IPS-15b (cell line): ENCODE data around the gene KIRREL2.
"Not testable (repeated sequence)": the region's sequence is repeated elsewhere in the genome, so short reads cannot be mapped to it uniquely, and the experiment has no call there.

Experiments
- H3K27me3 ChIP-seq: one replicate; pipeline ENCODE4 v1.6.1; 2013; ENCODE audit warnings: low read length; ENCODE audit not compliant: control insufficient read depth, insufficient read depth
- H3K36me3 ChIP-seq: one replicate; pipeline ENCODE4 v1.6.1; 2013; ENCODE audit warnings: low read length; ENCODE audit not compliant: control insufficient read depth, insufficient read depth
- H3K4me1 ChIP-seq: one replicate; pipeline ENCODE4 v1.6.1; 2013; ENCODE audit warnings: mild to moderate bottlenecking, low read length; ENCODE audit not compliant: control insufficient read depth, insufficient read depth
- H3K4me3 ChIP-seq: one replicate; pipeline ENCODE4 v1.5.1; 2013; ENCODE audit warnings: low read depth, low read length
- H3K9ac ChIP-seq: one replicate; pipeline ENCODE4 v1.6.1; 2013; ENCODE audit warnings: low read depth, mild to moderate bottlenecking, low read length
- H3K9me3 ChIP-seq: one replicate; pipeline ENCODE4 v1.6.1; 2013; ENCODE audit warnings: mild to moderate bottlenecking, low read length; ENCODE audit not compliant: control insufficient read depth, insufficient read depth

The KIRREL2 gene

DNA sequence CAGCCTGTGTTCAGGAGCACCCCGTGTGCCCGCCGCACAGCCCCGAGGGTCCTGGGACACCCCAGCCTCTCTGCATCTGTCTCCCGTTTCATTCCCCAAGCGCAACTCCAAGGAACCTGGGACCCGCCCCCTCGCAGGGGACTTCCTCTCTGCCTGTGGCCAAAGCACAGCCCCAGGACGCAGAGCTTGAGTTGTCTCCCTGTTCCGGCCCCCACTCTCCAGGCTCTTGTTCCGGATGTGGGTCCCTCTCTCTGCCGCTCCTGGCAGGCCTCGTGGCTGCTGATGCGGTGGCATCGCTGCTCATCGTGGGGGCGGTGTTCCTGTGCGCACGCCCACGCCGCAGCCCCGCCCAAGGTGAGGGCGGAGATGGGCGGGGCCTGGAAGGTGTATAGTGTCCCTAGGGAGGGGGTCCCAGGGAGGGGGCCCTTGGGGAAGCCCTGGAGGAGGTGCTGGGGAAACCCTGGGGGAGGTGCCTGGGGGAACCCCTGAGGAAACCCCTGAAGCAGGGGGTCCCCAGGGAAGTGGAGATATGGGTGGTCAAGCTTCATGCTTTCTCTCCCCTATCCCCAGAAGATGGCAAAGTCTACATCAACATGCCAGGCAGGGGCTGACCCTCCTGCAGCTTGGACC lies 47.0 kb downstream of the KIRREL2 start:
- H3K4me1 ChIP-seq, result peaks cover 12% of the 10 kb centered on the region
- peaks cover 3% of the 10 kb centered on the region for H3K27me3 ChIP-seq
- H3K36me3 ChIP-seq, result peaks cover 4% of the 10 kb centered on the region
- H3K4me3 ChIP-seq, result peak overlapping the region; percentile 66
- H3K9me3 ChIP-seq, result no peaks in the 10 kb centered on the region
- H3K9ac ChIP-seq, result no peak overlapping the region

DNA sequence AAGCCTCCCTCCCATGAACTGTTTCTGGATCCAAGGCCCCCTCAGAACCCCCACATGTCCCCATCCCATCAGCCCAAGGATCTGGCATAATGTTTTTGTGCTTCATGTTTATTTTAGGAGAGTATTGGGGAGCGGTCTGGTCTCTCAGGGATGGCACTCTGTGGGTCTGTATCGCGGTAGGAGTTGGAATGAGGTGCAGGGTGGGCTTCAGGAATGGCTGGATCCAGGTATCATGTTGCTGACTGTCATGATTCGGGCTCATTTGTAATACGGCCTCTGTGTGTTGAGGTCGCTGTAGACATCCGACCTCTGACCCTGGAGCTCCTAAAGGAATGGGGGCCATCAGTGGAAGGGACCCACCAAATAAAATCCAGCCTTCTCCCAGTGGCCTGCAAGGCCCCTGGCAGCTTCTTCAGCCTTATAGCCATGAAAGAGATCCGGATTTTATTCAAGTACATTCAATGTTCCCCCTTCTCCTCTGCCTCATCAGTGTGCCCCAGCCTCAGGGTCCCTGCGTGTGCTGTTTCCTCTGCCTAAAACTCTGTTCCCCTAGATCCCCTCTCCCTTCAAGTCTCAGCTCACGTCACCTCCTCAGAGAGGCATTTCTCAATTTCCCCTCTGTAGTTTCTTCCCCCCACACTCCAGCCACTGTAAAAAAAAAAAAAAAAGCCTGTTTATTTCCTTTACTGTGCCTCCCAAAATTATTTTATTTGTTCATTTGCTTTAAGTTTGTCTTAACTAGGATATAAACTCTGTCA lies 47.8 kb downstream of the KIRREL2 start:
- Histone ChIP-seq H3K9ac (no peak overlapping the region), H3K9me3 (no peaks in the 10 kb centered on the region), H3K27me3 (peaks cover 3% of the 10 kb centered on the region), H3K4me3 (no peak overlapping the region), H3K36me3 (peaks cover 4% of the 10 kb centered on the region), H3K4me1 (peaks cover 12% of the 10 kb centered on the region)

DNA sequence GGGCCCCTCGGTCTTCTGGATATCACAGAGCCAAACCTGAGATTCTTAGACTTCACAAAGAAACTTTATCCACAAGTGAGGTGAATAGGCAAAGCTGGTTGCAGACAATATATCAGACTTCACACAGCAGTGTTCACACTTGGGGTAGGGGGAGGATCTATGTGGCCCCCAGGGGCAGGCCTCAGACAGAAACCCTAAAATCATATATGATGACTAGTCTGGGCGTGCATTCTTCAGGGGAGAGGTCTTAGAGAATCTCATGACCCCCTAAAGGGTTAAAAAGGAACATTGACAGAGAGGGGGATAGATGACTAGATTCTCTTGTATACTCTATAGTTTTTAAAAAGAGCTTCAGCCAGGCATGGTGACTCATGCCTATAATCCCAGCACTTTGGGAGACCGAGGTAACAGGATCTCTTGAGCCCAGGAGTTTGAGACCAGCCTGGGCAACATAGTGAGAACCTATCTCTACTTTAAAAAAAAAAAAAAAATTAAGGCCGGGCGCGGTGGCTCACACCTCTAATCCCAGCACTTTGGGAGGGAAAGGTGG lies 48.5 kb downstream of the KIRREL2 start:
- Histone ChIP-seq H3K4me3 (no peak overlapping the region), H3K9ac (no peak overlapping the region), H3K9me3 (no peaks in the 10 kb centered on the region), H3K36me3 (peaks cover under 1% of the 10 kb centered on the region), H3K27me3 (peaks cover 3% of the 10 kb centered on the region), H3K4me1 (peaks cover 12% of the 10 kb centered on the region)

DNA sequence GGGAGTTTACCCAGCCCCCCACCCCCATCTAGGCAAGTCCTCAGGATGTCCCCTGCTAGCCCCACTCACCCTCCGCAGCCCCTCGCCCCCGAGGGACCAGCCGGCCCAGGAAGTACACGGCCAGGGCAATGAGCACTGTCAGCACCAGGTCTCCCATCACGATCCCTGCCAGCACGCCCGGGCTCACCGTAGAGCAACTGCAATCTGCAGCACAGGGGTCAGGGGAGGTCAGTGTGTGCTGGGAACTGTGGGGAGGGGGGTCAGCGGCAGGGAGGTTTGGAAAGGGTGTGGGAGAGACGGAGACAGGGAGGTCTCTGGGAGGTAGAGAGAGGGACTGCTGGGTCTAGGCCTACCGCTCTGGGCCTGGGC lies 50.6 kb downstream of the KIRREL2 start:
- peaks cover 7% of the 10 kb centered on the region for H3K4me1 ChIP-seq
- H3K36me3 ChIP-seq, result no peaks in the 10 kb centered on the region
- H3K27me3 ChIP-seq, result no peaks in the 10 kb centered on the region
- no peaks in the 10 kb centered on the region for H3K9me3 ChIP-seq
- H3K4me3 ChIP-seq, result no peak overlapping the region
- H3K9ac ChIP-seq, result no peak overlapping the region

DNA sequence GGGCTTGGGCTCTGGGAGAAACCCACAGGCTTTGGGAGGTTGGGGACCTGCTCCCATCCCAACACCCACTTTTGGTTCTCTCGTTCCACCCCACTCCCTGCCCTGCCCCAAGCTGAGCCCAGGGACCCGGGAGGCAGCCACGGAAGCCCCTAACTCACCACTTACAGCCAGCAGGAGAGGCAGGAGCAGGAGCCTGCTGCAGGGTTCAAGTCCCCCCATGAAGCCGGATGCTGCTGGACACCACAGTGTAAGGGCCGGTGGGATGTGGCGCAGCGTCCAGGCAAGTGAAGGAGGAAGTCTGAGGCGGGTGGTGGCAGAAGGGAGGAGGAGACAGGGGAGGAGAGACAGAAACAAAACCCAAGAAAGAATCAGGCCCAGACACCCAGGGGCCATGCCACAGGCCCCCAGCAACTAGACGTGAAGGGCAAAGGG lies 51.3 kb downstream of the KIRREL2 start, which contains the start of gene TYROBP:
Gene TYROBP, minus strand, starts transcription at position 286 of the 432 bp plus-strand sequence. Its CDS starts 67 bp downstream, at position 219.
- H3K9ac ChIP-seq, result no peak within 1 kb of the TSS

DNA sequence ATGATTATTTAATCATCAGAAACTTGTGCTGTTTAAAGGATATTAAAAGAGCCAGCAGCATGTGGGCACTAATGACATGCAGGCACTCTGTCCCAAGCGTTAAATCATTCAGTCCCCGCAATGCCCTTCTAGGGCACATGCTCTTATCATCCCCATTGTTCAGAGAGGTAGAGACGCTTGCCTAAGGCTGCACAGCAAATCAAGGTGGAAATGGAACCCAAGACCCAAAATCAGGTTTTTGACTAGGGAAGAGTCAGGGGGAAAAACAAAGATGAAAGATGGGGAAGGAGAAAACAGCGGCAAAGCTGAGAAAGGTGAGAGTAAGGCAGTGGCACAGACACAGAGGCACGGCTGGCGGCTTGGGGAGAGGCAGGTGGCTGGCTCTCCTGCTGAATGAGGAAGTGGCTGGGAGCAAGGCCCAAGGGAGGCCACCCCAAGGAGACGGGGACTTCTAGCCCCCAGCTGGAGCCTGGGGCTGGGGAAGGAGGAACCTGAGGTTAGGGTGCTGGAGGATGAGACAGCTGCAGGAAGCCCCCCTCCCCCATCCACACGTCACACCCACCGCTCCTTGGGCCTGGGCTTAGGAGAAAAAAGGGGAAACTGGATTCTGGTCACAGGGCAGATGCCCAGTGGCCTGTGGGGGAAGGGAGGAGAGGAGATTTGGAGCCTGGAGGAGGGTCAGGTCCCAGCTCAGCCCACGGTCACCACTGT lies 52.4 kb downstream of the KIRREL2 start:
- peaks cover 7% of the 10 kb centered on the region for H3K4me1 ChIP-seq
- no peak overlapping the region for H3K4me3 ChIP-seq
- H3K36me3 ChIP-seq, result no peaks in the 10 kb centered on the region
- H3K9me3 ChIP-seq, result no peaks in the 10 kb centered on the region
- H3K9ac ChIP-seq, result no peak overlapping the region
- no peaks in the 10 kb centered on the region for H3K27me3 ChIP-seq

More for the DNA sequence above, 51.3 kb downstream of the KIRREL2 start, which contains the start of gene TYROBP:
- Histone ChIP-seq H3K36me3 (no peaks in the 10 kb centered on the region), H3K4me3 (no peak within 1 kb of the TSS), H3K27me3 (no peaks in the 10 kb centered on the region), H3K4me1 (peaks cover 7% of the 10 kb centered on the region), H3K9me3 (no peaks in the 10 kb centered on the region)

DNA sequence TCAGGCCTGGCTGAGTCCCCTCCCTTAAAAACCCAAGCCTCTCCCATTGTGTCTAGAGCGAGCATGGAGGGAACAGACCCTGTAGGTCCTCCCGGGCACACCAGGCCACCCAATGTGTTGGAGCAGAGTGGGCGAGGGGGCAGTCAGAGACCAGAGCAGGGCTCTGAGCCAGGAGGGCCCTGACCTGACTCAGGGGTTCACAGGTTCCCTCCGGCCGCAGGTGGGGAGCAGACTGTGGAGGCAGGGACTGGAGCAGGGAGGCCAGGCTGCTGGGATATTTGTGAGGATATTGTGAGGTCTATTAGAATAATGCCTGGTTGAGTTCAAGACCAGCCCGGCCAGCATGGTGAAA lies 52.9 kb downstream of the KIRREL2 start:
- Histone ChIP-seq H3K4me1 (peaks cover 7% of the 10 kb centered on the region), H3K9ac (no peak overlapping the region)

DNA sequence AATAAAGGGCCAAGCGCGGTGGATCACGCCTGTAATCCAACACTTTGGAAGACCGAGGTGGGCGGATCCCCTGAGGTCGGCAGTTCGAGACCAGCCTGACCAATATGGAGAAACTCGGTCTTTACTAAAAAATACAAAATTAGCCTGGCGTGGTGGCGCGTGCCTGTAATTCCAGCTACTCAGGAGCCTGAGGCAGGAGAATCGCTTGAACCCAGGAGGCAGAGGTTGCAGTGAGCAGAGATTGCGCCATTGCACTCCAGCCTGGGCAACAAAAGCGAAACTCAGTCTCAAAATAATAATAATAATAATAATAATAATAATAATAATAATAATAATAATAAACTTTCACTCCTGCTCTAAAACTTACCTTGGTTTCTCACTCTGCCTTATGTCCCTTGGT lies 53.6 kb downstream of the KIRREL2 start:
- H3K36me3 ChIP-seq, H3K9ac ChIP-seq, H3K4me1 ChIP-seq, H3K4me3 ChIP-seq, H3K9me3 ChIP-seq, H3K27me3 ChIP-seq: not testable (repeated sequence)

More for the DNA sequence above, 52.9 kb downstream of the KIRREL2 start:
- H3K36me3 ChIP-seq, result no peaks in the 10 kb centered on the region
- no peaks in the 10 kb centered on the region for H3K27me3 ChIP-seq
- H3K9me3 ChIP-seq, result no peaks in the 10 kb centered on the region
- H3K4me3 ChIP-seq, result no peak overlapping the region

- Histone ChIP-seq H3K9ac (no peak overlapping the region), H3K9me3 (no peaks in the 10 kb centered on the region), H3K27me3 (no peaks in the 10 kb centered on the region), H3K4me1 (peaks cover 7% of the 10 kb centered on the region), H3K4me3 (no peak overlapping the region), H3K36me3 (no peaks in the 10 kb centered on the region)
These were observed 54.5 kb downstream of the KIRREL2 start for GRCh38 chr19:35911173-35911572.

- H3K36me3 ChIP-seq, result no peaks in the 10 kb centered on the region
- H3K27me3 ChIP-seq, result no peaks in the 10 kb centered on the region
- H3K4me3 ChIP-seq, result no peak overlapping the region
- H3K4me1 ChIP-seq, result peaks cover 7% of the 10 kb centered on the region
- H3K9ac ChIP-seq, result no peak overlapping the region
- no peaks in the 10 kb centered on the region for H3K9me3 ChIP-seq
These were observed 55.1 kb downstream of the KIRREL2 start for GRCh38 chr19:35911790-35912189.

DNA sequence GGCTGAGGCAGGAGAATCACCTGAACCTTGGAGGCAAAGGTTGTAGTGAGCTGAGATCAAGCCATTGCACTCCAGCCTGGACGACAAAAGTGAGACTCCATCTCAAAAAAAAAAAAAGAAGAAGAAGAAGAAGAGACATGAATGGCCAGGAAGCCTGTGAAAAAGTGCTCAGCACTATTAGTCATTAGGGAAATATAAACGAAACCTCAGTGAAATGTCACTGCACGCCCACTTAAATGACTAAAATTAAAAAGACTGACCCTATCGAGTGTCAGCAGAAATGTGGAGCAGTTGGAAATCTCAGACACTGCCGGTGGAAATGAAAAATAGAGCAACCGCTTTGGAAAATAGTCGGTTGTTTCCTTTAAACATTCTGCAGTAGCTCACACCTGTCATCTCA lies 56.9 kb downstream of the KIRREL2 start:
- no peak overlapping the region for H3K9ac ChIP-seq
- no peaks in the 10 kb centered on the region for H3K9me3 ChIP-seq
- H3K4me3 ChIP-seq, result no peak overlapping the region
- no peaks in the 10 kb centered on the region for H3K27me3 ChIP-seq
- H3K36me3 ChIP-seq, result no peaks in the 10 kb centered on the region
- no peaks in the 10 kb centered on the region for H3K4me1 ChIP-seq
